Measurements from ENCODE around the gene DPEP1.
A peak's percentile ranks its signal among the peaks of the same experiment; 100 is the strongest.

The DPEP1 gene

DNA sequence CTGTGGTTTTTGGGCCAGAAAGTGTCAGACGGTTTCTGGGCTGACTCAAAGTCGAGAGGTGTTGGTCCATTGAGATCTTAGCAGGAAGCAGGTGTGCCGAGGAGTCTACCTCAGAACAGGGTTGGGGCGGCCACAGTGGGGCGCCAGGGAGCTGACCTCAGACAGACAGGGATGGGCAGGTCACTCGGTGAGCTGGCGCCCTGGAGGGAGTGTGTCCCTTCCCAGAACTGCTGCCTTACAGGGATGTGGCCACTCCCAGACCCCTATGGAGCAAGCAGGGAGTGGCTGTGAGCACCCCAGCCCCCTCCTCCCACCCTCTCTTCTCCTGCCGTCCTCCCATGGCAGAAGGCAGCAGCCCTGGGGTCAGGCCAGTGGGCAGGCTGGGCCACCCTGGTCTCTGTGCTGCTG, 14.0 kb upstream of the DPEP1 start:
- no peak for DNase-seq

- DNase-seq, result no peak
Observed at GRCh38 chr16:89599902-89600301, 13.5 kb upstream of the DPEP1 start.

DNA sequence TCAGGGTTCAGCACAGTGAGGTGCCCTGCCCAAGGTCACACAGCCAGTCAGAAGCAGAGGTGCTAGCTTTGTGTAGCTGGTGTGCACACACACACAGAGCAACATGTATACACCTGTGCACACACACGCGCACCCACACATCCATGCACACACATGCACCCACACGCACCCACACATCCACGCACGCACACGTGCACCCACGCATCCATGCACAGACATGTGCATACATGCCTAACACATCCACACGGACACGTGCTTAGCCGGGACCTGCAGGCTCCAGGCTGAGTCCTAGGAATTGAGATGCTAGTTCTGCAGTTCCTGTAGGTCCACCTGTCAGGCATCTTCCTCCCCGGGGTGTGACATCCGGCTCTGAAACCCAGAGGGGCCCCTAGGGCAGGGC, 13.0 kb upstream of the DPEP1 start:
- no peak for DNase-seq

DNA sequence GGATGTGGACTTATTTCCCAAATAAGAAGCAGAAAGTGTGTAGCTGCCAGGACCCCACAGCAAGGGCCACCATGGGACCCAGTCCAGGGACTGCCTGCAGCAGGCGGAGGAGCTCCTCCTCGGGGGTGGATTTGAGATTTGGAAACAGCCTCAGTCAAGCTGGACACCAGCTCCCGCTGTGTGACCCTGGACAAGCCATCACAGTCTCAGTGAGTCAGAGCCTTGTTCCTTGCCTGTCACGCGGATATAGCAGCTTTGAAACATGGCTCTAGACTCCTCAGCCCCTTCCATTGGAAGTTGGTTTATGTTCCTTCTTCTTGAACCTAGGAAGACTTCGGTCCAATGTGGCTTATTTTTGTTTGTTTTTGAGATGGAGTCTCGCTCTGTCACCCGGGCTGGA, 12.5 kb upstream of the DPEP1 start:
- DNase-seq, result peak; percentile 25

DNA sequence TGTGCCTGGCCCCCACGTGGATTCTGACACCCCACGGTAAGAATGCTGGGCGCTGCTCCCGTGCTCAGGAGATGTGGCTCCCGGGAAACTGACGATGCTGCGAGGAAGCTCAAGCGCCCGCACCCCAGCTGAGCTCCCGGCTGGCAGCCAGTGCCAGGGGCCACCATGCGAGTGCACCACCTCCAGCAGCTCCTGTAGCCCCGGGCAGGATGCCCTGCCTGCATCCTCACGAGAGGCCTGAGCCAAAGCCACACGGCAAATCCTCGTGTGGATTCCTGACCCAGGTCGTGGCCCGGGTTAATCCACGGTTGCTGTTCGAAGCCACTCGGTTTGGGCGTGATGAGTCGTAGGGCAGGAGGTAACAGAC, 11.6 kb upstream of the DPEP1 start:
- no peak for DNase-seq

- peak; percentile 83 for DNase-seq
Observed at GRCh38 chr16:89602273-89602951, 11.0 kb upstream of the DPEP1 start.

- no peak for DNase-seq
Observed at GRCh38 chr16:89602952-89603590, 10.4 kb upstream of the DPEP1 start.

- DNase-seq, result no peak
Observed at GRCh38 chr16:89604764-89605163, 8.7 kb upstream of the DPEP1 start.

- no peak for DNase-seq
Observed at GRCh38 chr16:89605186-89605970, 8.1 kb upstream of the DPEP1 start.

DNA sequence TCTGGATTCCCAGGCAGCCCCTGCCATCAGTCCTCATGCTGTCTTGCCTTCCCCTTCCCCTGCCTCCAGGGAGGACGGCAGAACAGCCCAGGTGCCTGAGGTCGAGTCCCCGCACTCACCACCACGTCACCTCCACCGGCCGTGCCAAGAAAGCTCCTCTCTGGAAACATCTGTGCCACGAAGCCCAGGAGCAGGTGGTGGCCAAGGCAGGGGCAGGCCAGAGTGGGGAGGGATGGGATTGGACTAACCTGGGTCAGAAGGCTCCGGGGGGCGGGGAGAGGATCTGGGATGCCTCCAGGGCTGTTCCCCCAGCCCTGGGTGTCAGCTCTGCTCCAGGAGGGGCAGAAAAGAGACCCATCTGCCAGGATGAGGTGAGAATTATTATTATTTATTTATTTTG, 7.4 kb upstream of the DPEP1 start:
- no peak for DNase-seq

- no peak for DNase-seq
Observed at GRCh38 chr16:89607453-89607852, 6.0 kb upstream of the DPEP1 start.

GRCh38 chr16:89607937-89608740, 5.3 kb upstream of the DPEP1 start:
- no peak for DNase-seq

- no peak for DNase-seq
Observed at GRCh38 chr16:89610108-89610453, 3.4 kb upstream of the DPEP1 start.

GRCh38 chr16:89612415-89613166, 851 bp upstream of the DPEP1 start:
- DNase-seq, result no peak

DNA sequence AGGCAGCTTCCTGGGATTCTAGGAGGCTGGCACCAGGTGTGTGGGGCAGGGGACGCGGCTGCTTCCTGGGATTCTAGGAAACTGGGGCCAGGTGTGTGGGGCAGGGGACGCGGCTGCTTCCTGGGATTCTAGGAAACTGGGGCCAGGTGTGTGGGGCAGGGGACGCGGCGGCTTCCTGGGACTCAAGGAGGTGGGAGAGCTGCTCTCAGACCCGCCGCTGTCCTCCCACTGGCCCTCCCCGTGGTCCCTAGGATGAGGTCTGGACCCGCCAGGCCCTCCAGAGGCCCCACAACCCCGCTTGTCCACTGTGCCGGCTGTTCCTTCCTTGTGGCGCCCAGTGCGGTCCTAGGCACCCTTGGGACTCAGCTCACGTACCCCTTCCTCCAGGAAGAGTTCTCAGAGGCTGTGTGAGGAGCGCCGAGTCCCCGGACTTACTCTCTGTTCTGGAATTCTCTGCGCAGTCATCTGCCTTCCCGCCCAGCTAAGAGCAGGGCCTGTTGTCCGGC, 565 bp downstream of the DPEP1 start:
- DNase-seq, result no peak

- no peak for DNase-seq
Observed at GRCh38 chr16:89615176-89615575, 1.7 kb downstream of the DPEP1 start.

GRCh38 chr16:89615596-89616090, 2.2 kb downstream of the DPEP1 start:
- DNase-seq, result no peak

DNA sequence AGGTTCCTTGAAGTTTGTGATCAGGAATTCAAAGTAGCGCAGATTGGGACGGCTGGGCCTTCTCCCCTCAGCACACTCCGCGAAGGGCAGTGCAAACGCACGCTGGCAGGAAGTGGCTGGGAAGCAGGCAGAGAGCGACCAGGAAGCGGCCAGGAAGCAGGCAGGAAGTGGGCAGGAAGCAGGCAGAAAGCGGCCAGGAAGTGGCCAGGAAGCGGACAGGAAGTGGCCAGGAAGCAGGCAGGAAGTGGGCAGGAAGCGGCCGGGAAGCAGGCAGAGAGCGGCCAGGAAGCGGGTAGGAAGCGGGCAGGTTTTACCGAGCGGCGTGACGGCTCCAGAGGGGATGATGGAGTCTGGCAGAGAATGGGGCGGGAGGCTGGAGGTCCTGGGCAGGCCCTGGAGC, 3.2 kb downstream of the DPEP1 start:
- no peak for DNase-seq

- no peak for DNase-seq
Observed at GRCh38 chr16:89617036-89617435, 3.6 kb downstream of the DPEP1 start.

DNA sequence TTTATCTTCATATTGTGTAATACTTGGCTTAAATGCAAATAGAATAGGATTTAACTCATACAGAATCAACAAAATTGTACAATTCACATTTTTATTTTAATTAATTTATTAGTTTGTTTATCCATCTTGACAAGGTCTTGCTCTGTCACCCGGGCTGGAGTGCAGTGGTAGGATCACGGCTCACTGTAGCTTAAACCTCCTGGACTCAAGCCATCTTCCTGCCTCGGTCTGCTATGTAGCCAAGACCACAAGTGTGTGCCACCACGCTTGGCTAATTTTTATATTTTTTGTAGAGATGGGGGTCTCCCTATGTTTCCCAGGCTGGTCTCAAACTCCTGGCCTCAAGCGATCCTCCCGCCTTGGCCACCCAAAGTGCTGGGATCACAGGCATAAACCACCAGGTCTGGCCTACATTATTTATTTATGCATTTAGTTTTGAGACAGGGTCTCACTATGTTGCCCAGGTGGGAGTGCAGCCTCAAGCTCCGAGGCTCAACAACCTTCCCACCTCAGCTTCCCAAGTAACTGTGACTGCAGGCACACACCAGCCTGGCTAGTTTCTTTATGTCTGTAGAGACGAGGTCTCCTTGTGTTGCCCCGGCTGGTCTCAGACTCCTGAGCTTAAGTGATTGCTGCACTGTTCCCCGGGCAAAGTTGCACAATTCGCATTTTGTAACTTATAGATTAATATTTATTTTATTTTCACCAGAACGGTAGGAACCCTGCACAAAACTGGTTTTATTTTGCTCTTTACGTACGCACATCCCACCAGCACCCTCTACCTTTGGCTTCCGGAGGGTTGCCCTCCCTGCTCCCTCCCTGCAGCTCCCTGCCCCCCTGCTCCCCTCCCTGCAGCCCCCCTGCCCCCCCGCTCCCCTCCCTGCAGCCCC, 4.9 kb downstream of the DPEP1 start:
- no peak for DNase-seq

- DNase-seq, result no peak
Observed at GRCh38 chr16:89619840-89620239, 6.4 kb downstream of the DPEP1 start.
